ENCODE data around the gene MAST2.

MAST2 gene

GRCh38 chr1:45890078-45890477 is 86.7 kb downstream of the MAST2 start:
- DNase-seq (ENCODE audit: low read depth) = no peak
- TF ChIP-seq CTCF (IDR thresholded peaks at IDR 0.05; ENCODE audit: control insufficient read depth, extremely low read depth, insufficient read depth) = no peak
- H3K4me3 ChIP-seq (ENCODE audit: low read depth, low read length) = no peak overlapping the region

GRCh38 chr1:45891087-45891486 is 87.7 kb downstream of the MAST2 start:
- DNase-seq (ENCODE audit: low read depth) = no peak
- no peak overlapping the region for H3K4me3 ChIP-seq (ENCODE audit: low read depth, low read length)
- TF ChIP-seq CTCF (IDR thresholded peaks at IDR 0.05; ENCODE audit: control insufficient read depth, extremely low read depth, insufficient read depth) = no peak

- H3K4me3 ChIP-seq (ENCODE audit: low read depth, low read length) = no peak overlapping the region
- peak; percentile 41 for DNase-seq (ENCODE audit: low read depth)
- TF ChIP-seq CTCF (IDR thresholded peaks at IDR 0.05; ENCODE audit: control insufficient read depth, extremely low read depth, insufficient read depth) = no peak
These were observed 88.8 kb downstream of the MAST2 start for GRCh38 chr1:45892068-45892785.

GRCh38 chr1:45894331-45894730 is 90.9 kb downstream of the MAST2 start:
- no peak for DNase-seq (ENCODE audit: low read depth)
- TF ChIP-seq CTCF (IDR thresholded peaks at IDR 0.05; ENCODE audit: control insufficient read depth, extremely low read depth, insufficient read depth) = no peak
- no peak overlapping the region for H3K4me3 ChIP-seq (ENCODE audit: low read depth, low read length)

- no peak overlapping the region for H3K4me3 ChIP-seq (ENCODE audit: low read depth, low read length)
- no peak for DNase-seq (ENCODE audit: low read depth)
- TF ChIP-seq CTCF (IDR thresholded peaks at IDR 0.05; ENCODE audit: control insufficient read depth, extremely low read depth, insufficient read depth) = no peak
These were observed 91.5 kb downstream of the MAST2 start for GRCh38 chr1:45894921-45895320.

GRCh38 chr1:45895406-45895805 is 92.0 kb downstream of the MAST2 start:
- TF ChIP-seq CTCF (IDR thresholded peaks at IDR 0.05; ENCODE audit: control insufficient read depth, extremely low read depth, insufficient read depth) = no peak
- DNase-seq (ENCODE audit: low read depth) = no peak
- no peak overlapping the region for H3K4me3 ChIP-seq (ENCODE audit: low read depth, low read length)

GRCh38 chr1:45906883-45907282 is 103.5 kb downstream of the MAST2 start:
- no peak for TF ChIP-seq CTCF (IDR thresholded peaks at IDR 0.05; ENCODE audit: control insufficient read depth, extremely low read depth, insufficient read depth)
- no peak for DNase-seq (ENCODE audit: low read depth)
- H3K4me3 ChIP-seq (ENCODE audit: low read depth, low read length) = no peak overlapping the region
